Cerebellar nuclear complex (tissue), 1 donor: ENCODE measurements around the gene ST7.
A peak's percentile ranks its signal among the peaks of the same experiment; 100 is the strongest.
"Not testable (repeated sequence)": the region's sequence is repeated elsewhere in the genome, so short reads cannot be mapped to it uniquely, and the experiment has no call there.

Experiments
- DNase-seq, 2 experiments: peaks; one replicate each; lab custom pipeline; 2025; lab: John Stamatoyannopoulos, UW

The ST7 gene, protein sequence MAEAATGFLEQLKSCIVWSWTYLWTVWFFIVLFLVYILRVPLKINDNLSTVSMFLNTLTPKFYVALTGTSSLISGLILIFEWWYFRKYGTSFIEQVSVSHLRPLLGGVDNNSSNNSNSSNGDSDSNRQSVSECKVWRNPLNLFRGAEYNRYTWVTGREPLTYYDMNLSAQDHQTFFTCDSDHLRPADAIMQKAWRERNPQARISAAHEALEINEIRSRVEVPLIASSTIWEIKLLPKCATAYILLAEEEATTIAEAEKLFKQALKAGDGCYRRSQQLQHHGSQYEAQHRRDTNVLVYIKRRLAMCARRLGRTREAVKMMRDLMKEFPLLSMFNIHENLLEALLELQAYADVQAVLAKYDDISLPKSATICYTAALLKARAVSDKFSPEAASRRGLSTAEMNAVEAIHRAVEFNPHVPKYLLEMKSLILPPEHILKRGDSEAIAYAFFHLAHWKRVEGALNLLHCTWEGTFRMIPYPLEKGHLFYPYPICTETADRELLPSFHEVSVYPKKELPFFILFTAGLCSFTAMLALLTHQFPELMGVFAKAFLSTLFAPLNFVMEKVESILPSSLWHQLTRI

DNA sequence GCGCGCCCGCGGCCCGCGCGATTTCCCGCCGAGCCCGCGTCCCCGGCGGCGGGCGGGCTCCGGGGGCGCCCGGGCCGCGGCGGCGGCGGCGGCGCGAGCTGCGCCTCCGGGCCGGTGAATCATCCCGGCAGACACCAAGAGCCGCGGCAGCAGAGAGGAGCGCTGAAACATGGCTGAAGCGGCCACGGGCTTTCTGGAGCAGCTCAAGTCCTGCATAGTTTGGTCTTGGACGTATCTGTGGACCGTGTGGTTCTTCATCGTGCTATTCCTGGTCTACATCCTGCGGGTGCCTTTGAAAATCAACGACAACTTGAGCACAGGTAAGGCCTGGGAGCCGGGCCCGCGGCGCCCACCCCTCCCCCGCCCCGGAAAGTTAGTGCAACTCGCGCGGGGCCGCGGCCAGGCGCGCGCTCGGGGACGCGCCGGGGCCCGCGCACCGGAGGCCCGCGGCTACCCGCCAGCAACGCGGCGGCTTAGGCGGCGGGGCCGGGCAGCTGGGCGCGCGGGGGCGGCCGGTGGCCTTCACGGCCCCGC, at the start of gene ST7:
Gene ST7, plus strand, starts transcription at position 130 of the 534 bp plus-strand sequence. Its CDS starts 40 bp downstream, at position 170.
- no peak for DNase-seq

DNA sequence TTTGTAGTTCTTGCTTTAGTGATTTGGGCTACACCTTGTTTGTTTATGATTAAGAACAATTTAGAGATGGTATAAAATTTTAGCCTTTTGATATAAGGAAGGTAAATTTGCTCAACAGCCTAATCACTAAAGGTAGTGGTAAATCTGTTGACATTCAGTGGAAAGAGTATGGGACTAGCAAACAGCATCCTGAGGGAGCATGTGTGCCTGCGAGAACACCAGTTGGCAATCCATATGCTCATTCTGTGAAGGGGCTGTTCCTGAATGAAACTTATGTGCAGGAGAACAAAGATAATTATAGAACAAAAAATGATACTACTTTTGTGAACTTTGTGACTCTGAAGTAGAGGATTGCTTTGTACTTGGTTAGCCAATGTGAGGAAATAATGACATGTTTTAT, 46.9 kb upstream of the ST7 start:
- DNase-seq, result peak in 1 of 2 experiments; percentile 23

DNA sequence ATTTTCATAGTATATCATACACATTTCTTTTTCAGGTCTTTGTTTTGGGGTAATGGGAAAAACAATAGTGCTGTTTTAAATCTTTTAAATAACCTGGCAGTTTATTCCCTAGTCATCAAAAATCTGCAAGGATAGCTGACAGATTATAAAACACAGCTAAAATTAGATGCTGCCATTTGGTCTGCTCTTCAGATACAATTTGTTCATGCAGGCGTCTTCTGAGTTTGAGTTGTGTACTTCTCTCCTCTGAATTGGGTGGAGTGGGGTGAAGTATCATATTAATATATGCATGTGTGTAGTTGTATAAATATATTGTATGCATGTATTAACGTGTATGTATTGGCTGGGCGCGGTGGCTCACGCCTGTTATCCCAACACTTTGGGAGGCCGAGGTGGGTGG, 42.9 kb upstream of the ST7 start:
- DNase-seq, result no peak

DNA sequence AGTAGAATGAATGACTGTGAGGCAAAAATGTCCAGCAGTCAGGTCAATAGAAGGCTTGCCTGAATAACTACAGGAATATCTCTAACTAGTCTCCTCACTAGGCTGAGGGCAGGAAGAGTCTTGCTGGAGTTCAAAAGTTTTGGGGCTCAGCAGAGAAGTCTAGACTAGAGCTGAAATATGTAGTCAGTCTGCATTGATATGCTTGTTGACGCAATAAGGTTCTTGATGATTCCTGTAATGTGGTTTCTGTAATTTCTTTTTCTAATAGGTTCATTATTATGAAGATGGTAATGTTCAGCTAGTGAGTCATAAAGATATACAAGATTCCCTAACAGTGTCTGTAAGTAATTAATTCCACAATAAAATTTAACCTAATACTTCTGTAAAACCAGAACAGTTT, 41.5 kb upstream of the ST7 start:
- no peak for DNase-seq

DNA sequence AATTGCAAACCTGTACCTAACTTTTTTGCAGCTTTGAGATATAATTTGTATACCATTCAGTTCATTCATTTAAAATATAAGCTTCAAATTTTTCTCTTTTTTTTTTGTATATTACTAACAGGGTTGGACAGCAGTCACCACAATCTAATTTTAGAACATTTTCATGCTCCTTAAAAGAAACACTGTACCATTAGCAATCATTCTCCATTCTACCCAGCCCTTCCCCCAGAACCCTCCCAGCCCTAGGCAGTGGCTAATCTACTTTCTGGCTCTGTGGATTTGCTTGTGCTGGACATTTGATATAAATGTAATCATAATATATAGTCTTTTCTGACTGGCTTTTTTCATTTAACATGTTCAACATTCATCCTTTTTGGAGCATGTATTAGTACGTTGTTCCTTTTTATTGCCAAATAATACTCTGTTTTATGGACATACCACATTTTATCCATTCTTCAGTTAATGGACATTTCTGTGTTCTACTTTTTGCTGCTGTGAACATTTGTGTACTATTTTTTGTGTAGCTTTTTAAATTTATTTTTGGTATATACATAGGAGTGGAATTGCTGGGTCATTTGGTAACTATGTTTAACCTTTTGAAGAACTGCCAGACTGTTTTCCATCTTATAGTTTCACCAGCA, 40.9 kb upstream of the ST7 start:
- no peak for DNase-seq

DNA sequence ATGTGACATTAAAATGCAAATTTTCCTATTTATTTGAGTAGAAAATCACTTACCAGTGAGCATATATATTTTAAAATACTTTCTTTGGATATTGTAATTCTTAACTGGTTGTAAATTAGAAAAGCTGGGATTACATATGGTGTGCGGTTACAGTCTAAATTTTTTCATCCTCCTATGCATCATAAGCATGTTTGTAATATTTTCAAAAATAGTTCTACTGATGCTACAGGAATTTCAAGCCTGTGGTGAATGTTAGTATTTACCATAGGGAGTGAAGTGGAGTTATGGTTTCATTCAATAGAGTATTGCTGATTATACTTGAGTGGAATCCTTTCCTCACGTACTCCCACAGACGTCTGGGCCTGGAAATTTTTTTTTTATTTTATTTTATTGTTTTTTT, 34.6 kb upstream of the ST7 start:
- DNase-seq, result no peak

DNA sequence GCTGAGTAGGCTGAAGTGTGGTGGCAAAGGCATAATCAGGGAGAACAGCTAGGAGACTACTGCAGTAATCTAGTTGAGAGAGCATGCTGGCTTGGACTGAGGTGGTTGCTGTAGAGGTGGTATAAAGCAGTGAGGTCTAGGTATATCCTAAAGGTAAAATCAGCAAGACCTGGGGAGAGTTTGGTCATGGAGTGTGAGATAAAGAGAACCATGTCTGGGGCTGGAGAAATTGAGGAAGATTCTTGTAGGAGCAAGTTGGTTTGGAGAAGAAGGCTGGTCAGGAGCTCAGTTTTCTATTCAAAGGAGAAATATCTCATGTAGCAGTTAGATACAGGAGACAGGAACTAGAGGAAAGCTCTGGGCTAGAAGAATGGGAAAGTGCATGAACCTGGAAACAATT, 32.9 kb upstream of the ST7 start:
- DNase-seq, result no peak

DNA sequence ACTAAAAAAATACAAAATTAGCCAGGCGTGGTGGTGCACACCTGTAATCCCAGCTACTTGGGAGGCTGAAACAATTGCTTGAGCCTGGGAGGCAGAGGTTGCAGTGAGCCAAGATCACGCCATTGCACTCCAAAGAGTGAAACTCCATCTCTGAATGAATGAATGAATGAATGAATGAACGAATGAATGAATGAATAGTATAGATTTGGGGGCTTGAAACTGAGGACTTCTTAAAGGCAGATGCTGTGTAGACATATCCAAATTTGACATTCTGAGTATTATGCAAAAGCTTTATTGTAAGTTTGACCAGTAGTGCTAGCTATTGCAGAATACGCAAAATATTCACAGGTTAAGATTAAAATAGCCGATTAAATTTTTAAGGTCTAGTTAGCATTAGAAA, 30.8 kb upstream of the ST7 start:
- no peak for DNase-seq

DNA sequence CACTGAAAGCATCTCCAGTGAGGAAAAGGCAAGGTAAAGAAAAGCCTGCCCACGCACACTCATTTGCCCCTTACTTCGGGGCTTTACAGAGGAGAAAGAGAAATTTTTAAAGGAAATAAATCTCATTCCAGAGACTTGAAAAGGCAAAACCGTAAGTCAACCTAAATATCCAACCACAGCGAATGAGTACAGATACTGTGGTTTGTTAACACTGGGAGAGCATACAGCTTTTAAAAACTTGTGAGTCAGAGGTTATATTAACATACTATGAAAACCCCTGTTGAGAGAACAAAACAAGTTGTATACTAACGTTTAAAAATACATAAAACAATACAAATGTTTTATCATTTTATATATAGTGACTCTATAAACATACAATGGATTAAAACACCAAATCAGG, 28.6 kb upstream of the ST7 start:
- no peak for DNase-seq

DNA sequence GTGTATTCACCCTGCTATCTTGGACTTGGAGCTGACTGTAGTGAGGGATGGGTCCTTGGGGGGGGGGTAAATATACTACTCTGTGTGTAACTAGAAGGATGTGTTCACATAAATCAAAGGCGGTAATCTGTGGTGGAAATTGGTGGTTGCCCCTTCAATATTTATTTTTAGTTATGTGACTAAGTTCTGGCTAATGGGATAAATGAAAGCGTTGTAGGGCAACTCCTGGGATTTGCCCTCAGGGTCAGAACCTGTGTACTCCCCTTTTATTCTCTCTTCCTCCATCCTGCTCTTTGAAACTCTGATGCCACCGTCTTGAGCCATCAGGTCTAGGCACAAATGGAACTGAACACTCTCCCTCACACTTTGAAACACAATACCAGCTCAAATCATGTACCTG, 24.3 kb upstream of the ST7 start:
- no peak for DNase-seq

DNA sequence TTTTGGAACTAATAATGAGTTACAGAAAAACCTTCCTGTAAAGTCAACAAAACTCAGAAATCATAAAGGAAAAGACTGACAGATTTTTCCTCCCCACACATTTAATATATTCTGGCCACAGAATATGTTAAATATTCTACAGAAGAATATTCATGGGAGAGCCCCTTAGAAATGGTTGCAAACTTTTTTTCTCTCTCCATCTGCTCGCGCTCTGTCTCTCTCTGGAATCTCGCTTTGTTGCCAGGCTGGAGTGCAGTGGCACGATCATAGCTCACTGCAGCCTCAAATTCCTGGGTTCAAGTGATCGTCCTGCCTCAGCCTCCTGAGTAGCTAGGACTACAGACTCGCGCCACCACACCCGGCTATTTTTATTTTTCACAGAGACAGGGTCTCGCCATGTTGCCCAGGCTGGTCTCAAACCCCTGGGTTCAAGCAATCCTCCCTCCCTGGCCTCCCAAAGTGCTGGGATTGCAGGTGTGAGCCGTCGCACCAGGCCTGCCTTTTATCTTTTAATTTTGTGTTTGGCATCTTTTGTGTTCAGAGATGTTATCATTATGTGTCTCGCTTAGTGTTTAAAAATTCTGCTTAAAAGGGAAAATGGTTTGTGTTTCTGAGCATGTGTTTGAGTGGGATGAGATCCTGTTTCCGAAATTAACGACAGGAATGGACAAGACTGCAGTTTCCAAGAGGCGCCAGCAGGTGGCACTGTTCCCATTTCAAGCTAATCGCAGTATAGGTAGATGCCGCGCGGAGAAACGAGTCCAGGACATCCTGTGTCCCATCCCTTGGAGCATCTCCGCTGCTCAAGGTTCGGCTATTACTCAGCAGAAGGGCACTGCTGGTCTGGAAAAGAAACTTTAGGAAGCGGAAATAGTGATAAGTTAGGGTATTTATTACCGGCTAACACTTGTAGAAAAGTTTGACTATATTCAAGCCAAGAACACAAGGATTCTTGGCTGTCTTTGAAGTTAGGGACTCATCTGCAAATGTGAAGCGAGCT, 23.1 kb upstream of the ST7 start:
- DNase-seq, result peak in 1 of 2 experiments; percentile 45

DNA sequence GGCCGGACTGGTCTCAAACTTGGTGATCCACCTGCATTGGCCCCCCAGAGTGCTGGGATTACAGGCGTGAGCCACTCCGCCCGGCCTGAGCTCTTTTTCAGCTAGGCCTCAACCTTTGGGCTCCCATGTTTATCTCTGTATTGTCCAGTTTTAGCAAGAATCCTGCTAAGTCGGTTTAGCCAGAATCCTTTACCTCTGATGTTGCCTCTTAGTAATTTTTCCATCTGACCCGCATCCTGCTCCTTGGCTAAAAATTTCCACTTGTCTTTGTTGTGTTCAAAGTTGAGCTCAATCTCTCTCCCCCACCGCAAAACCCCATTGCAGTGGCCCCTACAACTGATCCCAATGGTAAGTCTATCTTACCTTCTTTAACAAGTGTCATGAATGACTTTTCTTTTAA, 20.7 kb upstream of the ST7 start:
- no peak for DNase-seq

DNA sequence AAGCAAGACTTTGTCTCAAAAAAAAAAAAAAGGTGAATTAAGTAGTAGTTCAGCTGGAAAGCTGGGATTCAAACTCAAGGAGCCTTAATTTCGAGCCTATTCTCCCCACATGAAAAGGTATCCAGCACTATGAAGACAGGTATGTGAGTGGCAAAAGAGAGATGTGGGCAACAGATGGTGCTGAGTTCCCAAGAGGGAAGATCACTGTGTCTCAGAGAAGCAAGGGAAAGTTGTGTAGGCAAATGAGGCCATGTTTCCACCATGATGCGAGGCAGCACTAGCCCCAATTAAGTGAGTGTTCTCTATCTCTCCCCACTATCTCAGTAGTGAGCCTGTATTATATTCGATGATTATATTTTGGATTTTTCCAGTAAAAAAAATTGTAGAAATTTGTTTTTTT, 19.8 kb upstream of the ST7 start:
- no peak for DNase-seq

DNA sequence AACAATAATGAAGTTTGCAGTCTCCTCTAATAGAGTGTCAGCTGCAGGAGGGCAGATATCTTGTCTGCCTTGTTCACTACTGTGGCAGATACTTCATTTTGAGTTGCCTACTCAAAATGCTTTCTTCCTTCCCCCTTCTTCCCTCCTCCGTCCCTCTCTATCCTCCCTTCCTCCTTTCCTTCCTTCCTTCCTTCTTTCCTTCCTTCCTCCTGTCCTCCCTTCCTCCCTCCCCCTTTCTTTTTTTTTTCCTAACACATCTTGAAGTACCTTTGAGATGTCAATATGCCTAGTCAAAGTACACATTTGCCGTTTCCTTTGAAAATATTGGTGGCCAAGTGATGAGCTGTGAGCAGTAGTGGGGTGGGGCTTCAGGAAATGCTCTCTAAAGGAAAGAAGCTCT, 18.7 kb upstream of the ST7 start:
- no peak for DNase-seq

DNA sequence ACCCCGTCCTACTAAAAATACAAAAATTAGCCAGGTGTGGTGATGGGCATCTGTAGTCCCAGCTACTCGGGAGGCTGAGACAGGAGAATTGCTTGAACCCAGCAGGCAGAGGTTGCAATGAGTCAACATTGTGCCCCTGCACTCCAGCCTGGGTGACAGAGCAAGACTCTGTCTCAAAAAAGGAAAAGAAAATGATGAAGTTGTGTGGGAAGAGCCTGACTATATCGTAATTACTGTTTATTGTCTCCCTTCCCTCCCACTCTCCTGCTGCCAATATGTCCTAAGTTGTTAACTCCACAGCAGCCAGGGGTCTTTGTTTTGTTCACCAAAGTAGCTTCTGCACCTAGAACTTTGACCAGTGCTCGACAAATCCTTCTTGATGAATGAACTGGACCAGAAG, 16.5 kb upstream of the ST7 start:
- DNase-seq, result not testable (repeated sequence)

DNA sequence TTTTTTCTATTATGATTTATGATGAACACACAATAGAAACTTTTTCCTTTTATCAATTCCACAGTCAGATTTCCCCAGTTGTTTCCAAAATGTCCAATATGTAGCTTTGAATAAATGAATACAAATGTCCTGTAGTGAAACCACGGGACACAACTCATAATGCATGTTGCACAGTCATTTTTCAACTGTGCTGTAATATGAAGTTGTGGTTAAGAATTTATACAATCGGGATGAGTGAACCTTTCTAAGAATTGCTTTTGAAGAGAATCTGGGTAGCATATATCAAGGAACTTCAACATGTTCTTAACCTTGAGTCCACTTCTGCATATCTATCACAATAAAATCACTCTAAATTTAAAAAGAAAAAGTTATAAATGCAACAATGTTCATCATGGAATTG, 14.6 kb upstream of the ST7 start:
- DNase-seq, result no peak

DNA sequence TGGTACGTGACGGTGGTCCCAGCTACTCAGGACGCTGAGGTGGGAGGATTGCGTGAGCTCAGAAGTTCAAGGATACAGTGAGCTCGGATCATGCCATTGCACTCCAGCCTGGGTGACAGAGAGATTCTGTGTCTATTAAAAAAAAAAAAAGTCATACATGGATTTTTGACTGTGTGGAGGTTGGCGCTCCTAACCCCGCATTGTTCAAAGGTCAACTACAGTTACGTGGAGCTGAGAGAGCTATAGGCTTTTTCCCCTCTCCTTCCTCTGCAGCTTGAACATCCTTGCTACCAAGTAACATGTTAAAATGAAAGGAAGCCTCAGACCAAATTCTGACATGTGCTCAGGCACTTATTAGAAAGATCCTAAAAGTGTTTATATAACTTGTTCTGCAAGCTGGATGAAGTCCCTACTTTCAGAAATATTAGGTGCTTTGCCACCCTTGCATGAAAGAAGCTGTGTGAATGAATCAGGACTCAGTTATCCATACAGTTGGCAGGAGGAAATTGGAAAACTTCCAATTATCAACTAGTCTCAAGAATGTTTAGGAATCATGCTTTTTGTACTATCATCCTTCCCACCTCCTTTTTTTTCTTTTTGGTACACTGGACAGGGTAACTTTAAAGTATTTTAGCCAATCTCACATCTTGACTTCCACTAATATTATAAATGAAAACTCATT, 12.5 kb upstream of the ST7 start:
- no peak for DNase-seq

DNA sequence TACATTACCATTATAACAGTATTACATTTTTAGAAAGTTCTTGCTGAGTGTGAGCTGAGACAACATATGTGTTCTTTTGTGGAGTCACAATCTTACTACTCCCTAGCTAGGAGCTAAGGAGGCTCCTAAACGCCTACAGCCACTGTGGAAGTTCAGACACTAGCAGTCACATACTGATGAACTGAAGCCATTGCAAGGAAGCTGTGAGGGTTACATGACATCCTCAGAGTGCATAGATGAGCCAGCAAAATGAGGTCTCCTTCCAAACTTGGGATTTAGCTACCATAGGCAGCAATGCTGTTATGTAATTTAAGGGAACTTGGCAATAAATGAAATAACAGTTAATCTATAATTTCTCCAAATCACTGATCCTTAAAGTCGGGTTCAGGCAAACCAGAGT, 10.8 kb upstream of the ST7 start:
- no peak for DNase-seq

DNA sequence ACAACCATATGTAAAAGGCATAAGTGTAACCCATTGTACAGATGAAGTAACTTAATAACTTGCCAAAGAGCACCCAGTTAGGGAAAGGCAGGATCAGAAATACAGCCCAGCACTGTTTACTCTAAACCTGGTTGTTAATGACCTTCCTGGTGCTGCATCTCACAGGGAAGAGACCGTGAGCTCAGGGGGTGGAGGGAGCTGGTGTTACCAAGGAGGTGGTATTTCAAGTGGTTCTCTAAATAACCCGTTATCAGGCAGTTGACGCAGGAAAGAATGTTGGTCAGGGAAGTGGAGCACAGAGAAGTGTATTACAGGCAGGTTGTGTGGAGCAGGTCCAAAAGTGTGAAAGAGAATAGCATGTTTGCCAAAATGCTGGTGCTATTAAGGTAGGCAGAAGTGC, 4.4 kb upstream of the ST7 start:
- no peak for DNase-seq

DNA sequence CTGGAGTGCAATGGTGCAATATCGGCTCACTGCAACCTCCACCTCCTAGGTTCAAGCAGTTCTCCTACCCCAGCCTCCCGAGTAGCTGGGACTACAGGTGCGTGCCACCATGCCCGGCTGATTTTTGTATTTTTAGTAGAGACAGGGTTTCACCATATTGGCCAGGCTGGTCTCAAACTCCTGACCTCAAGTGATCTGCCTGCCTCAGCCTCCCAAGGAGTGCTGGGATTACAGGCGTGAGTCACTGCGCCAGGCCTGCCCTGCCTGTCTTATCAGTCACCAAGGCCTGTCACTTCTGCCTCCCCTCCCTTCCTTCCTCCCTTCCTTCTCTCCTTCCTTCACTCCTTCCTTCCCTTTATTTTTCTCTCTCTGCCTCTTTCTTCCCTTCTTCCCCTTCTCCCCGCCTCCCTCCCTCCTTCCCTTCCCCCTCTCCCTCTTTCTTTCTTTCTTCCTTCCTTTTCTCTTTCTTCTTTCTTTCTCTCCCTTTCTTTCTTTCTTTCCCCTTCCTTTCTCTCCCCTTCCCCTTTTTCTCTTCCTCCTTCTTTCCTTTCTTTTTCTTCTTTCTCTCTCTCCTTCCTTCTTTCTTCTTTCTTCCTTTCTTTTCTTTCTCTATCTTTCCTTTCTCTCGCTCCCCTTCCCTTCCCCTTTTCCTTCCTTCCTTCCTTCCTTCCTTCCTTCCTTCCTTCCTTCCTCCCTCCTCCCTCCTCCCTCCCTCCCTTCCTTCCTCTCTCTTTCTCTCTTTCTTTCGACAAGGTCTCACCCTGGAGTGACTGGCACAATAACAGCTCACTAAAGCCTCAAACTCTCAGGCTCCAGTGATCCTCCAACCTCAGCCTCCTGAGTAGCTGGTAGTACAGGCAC, 3.1 kb upstream of the ST7 start:
- DNase-seq, result no peak
